Ascending aorta (tissue), 2 donors: Measurements from ENCODE around the gene TMEM18. TPM values are rescaled to one million over a fixed set of nuclear protein-coding genes. Genes with fewer than 3 reads are reported as not detected.

Experiments
- DNase-seq, 2 donors: peaks; one replicate each; pipeline ENCODE4 v3.0.0-alpha.2; 2019; ENCODE audit warnings: low spot score in 2 of 2
- H3K27ac ChIP-seq, 2 donors: fragments of 200-600 bp; sonication (generic); one replicate each; pipeline ENCODE4 v1.5.1; 2016 to 2017; ENCODE audit warnings: mild to moderate bottlenecking in 1 of 2
- H3K27me3 ChIP-seq: fragments of 200-600 bp; sonication (generic); one replicate; pipeline ENCODE4 v1.5.1; 2017
- H3K36me3 ChIP-seq, 2 donors: fragments of 200-600 bp; sonication (generic); one replicate each; pipeline ENCODE4 v1.5.1; 2016
- H3K4me1 ChIP-seq, 2 donors: fragments of 200-600 bp; sonication (generic); one replicate each; pipeline ENCODE4 v1.5.1; 2016 to 2017; ENCODE audit warnings: mild to moderate bottlenecking in 1 of 2
- H3K4me3 ChIP-seq, 2 donors: fragments of 200-600 bp; sonication (generic); one replicate each; pipeline ENCODE4 v1.5.1; 2016 to 2017; ENCODE audit warnings: mild to moderate bottlenecking in 1 of 2
- H3K9me3 ChIP-seq, 2 donors: fragments of 200-600 bp; sonication (generic); one replicate each; pipeline ENCODE4 v1.5.1; 2016
- CTCF ChIP-seq, 3 experiments: fragments of 200-600 bp in 2 of 3; fragments of 450-650 bp in 1 of 3; sonication (generic) in 2 of 3; IDR thresholded peaks; one replicate each; pipeline ENCODE4 v1.5.1; 2016 to 2019; ENCODE audit warnings: antibody characterized with exemption in 3 of 3, mild to moderate bottlenecking in 1 of 3, moderate library complexity in 1 of 3
- intact Hi-C: fragments of 100-400 bp; cut with DNase I; formaldehyde crosslinking; loops from one replicate; pipeline ENCODE4 v1.15.1; 2023
- total RNA-seq: library from RNA; depleted of rRNA; stranded (reverse); fragments of >200 nt; gene quantifications from one replicate; pipeline ENCODE4 v1.1.0, GENCODE V29; 2016

Gene TMEM18
- total RNA-seq, 1 donor from 2014 or later: 6.4 TPM

- Histone ChIP-seq H3K27me3 (no peaks in the 10 kb centered on the region), H3K4me3 (no peak overlapping the region), H3K4me1 (peaks cover 0 to 3% of the 10 kb centered on the region in 2 donors), H3K36me3 (no peaks in the 10 kb centered on the region), H3K9me3 (no peaks in the 10 kb centered on the region), H3K27ac (no peak overlapping the region)
- intact Hi-C loops: loop anchor here (10.0 kb wide), 1 partner anchor 387 kb away; no protein-coding TSS in a partner anchor
- no peak for DNase-seq
- TF ChIP-seq CTCF (IDR thresholded peaks at IDR 0.05): no peak
Measured at GRCh38 chr2:631741-632140, 45.5 kb downstream of the TMEM18 start.

- Histone ChIP-seq H3K27me3 (no peaks in the 10 kb centered on the region), H3K4me1 (no peaks in the 10 kb centered on the region), H3K9me3 (no peaks in the 10 kb centered on the region), H3K36me3 (no peaks in the 10 kb centered on the region), H3K27ac (no peak overlapping the region), H3K4me3 (no peak overlapping the region)
- no peak for TF ChIP-seq CTCF (IDR thresholded peaks at IDR 0.05)
- DNase-seq: no peak
- intact Hi-C loops: loop anchor here (10.0 kb wide), 1 partner anchor 386 kb away; no protein-coding TSS in a partner anchor
Measured at GRCh38 chr2:630451-631320, 46.5 kb downstream of the TMEM18 start.

- no peak for DNase-seq
- no peak overlapping the region for H3K4me3 ChIP-seq
- intact Hi-C loops: loop anchor here (10.0 kb wide), 1 partner anchor 385 kb away; no protein-coding TSS in a partner anchor
- H3K9me3 ChIP-seq: no peaks in the 10 kb centered on the region
- no peaks in the 10 kb centered on the region for H3K4me1 ChIP-seq
- H3K36me3 ChIP-seq: no peaks in the 10 kb centered on the region
- TF ChIP-seq CTCF (IDR thresholded peaks at IDR 0.05): no peak
- no peak overlapping the region for H3K27ac ChIP-seq
- H3K27me3 ChIP-seq: no peaks in the 10 kb centered on the region
Measured at GRCh38 chr2:629961-630360, 47.2 kb downstream of the TMEM18 start.

- Histone ChIP-seq H3K4me1 (no peaks in the 10 kb centered on the region), H3K27ac (no peak overlapping the region), H3K36me3 (no peaks in the 10 kb centered on the region), H3K27me3 (no peaks in the 10 kb centered on the region), H3K4me3 (no peak overlapping the region), H3K9me3 (no peaks in the 10 kb centered on the region)
- intact Hi-C loops: no loop called here
- no peak for TF ChIP-seq CTCF (IDR thresholded peaks at IDR 0.05)
- no peak for DNase-seq
Measured at GRCh38 chr2:628651-629050, 48.6 kb downstream of the TMEM18 start.

GRCh38 chr2:627926-628560 is 49.2 kb downstream of the TMEM18 start:
- Histone ChIP-seq H3K27ac (no peak overlapping the region), H3K36me3 (no peaks in the 10 kb centered on the region), H3K27me3 (no peaks in the 10 kb centered on the region), H3K4me1 (no peaks in the 10 kb centered on the region), H3K4me3 (no peak overlapping the region), H3K9me3 (no peaks in the 10 kb centered on the region)
- intact Hi-C loops: no loop called here
- TF ChIP-seq CTCF (IDR thresholded peaks at IDR 0.05): no peak
- no peak for DNase-seq
